ENCODE data around the gene FBXO39.
A peak's percentile ranks its signal among the peaks of the same experiment; 100 is the strongest.
"Not testable (repeated sequence)": the region's sequence is repeated elsewhere in the genome, so short reads cannot be mapped to it uniquely, and the experiment has no call there.

FBXO39 gene

GRCh38 chr17:6793748-6794493 lies 17.9 kb downstream of the FBXO39 start:
- no peak for DNase-seq (ENCODE audit: low spot score)

- no peak for DNase-seq (ENCODE audit: low spot score)
These were observed 20.2 kb downstream of the FBXO39 start for GRCh38 chr17:6796017-6796886.

GRCh38 chr17:6796887-6797490 lies 21.0 kb downstream of the FBXO39 start:
- peak; percentile 71 for DNase-seq (ENCODE audit: low spot score)

GRCh38 chr17:6797718-6798351 lies 21.8 kb downstream of the FBXO39 start:
- DNase-seq (ENCODE audit: low spot score), result no peak

- no peak for DNase-seq (ENCODE audit: low spot score)
These were observed 23.7 kb downstream of the FBXO39 start for GRCh38 chr17:6799738-6800137.

- no peak for DNase-seq (ENCODE audit: low spot score)
These were observed 24.5 kb downstream of the FBXO39 start for GRCh38 chr17:6800422-6801027.

- no peak for DNase-seq (ENCODE audit: low spot score)
These were observed 35.5 kb downstream of the FBXO39 start for GRCh38 chr17:6811510-6811909.

- no peak for DNase-seq (ENCODE audit: low spot score)
These were observed 36.3 kb downstream of the FBXO39 start for GRCh38 chr17:6812295-6812694.

GRCh38 chr17:6815775-6816174 lies 39.8 kb downstream of the FBXO39 start:
- DNase-seq (ENCODE audit: low spot score), result peak; percentile 45

GRCh38 chr17:6816368-6816767 lies 40.4 kb downstream of the FBXO39 start:
- DNase-seq (ENCODE audit: low spot score), result not testable (repeated sequence)

GRCh38 chr17:6818938-6819337 lies 42.9 kb downstream of the FBXO39 start:
- no peak for DNase-seq (ENCODE audit: low spot score)

- DNase-seq (ENCODE audit: low spot score), result peak; percentile 88
These were observed 47.0 kb downstream of the FBXO39 start for GRCh38 chr17:6823011-6823442.

GRCh38 chr17:6830383-6830986 lies 54.5 kb downstream of the FBXO39 start:
- no peak for DNase-seq (ENCODE audit: low spot score)

- DNase-seq (ENCODE audit: low spot score), result peak; percentile 77
These were observed 55.7 kb downstream of the FBXO39 start, which contains the start of gene TEKT1 for GRCh38 chr17:6831661-6832263. TEKT1 (minus strand) TSS chr17:6831729; CDS start chr17:6830376, 1,353 bp downstream.
